CD4-positive, alpha-beta T cell treated with Interleukin-1 beta for 1 hour (primary cell): ENCODE data around the gene TAF1B.
"Not testable (repeated sequence)": the region's sequence is repeated elsewhere in the genome, so short reads cannot be mapped to it uniquely, and the experiment has no call there.

Source experiments
- DNase-seq, 2 donors: peaks; one replicate each; pipeline ENCODE4 v3.0.0-alpha.2; 2020 to 2022

The TAF1B gene

DNA sequence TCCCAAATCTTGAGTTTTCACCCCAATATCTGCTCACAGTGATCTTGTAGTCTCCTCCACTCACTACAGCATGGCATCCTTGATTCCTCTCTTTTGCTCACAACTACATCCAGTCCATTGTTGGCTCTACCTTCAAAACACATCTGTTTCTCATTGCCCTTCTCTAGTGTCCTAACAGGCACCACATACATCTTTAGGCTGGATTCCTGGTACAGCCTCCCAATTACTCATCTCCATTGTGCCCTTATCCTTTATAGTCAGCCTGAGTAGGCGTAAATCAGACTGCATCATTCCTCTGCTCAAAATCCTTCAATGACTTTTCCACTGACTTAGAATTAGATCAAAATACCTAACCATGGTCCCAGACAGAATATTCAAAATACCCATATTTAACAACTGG, 10.7 kb upstream of the TAF1B start:
- DNase-seq, result no peak

DNA sequence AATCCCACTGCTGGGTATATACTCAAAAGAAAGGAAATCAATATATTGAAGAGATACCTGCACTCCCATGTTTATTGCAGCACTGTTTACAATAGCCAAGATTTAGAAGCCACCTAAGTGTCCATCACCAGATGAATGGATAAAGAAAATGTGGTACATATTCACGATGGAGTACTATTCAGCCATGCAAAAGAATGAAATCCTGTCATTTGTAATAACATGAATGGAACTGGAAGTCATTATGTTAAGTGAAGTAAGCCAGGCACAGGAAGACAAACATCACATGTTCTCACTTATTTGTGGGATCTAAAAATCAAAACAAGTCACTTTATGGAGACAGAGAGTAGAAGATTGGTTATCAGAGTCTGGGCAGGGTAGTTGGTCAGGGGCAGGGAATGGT, 8.2 kb upstream of the TAF1B start:
- not testable (repeated sequence) for DNase-seq

DNA sequence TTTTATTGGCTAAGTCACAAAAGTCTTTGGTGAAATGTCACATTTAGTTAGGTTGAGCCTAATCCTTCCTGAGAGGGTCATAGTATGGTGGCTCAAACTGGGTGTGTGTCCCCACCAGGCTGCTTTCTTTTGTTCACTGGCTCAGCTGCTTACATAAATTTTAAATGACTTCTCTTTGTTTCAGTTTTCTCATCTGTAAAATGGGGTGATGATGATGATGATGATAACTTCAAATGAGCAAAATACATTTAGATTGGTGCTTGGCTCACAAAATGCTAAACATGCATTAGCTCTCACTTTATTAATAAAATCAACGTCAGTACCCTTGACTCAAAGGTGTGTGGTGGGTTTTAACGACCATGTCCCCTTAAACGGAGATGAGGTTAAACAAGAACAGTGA, 7.2 kb upstream of the TAF1B start:
- DNase-seq, result no peak

DNA sequence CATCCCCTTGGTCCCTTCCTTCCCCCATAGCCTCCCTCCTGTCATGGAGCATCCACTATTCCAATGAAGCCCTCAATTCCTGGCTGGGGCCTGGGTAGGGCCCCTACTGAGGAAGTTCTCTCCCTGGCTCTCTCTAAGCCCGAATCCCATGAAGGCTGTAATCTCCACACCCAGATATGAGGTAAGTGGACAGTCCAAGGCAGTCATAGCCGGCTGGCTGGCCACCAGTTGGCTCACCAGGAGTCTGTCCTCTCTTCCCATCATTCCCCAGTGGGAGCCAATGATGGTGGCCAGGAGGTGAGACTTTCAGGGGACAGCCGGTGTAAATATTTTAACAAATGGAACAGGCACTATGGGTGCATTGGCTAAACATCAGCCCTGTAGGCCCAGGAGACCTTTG, 6.8 kb upstream of the TAF1B start:
- DNase-seq, result no peak

DNA sequence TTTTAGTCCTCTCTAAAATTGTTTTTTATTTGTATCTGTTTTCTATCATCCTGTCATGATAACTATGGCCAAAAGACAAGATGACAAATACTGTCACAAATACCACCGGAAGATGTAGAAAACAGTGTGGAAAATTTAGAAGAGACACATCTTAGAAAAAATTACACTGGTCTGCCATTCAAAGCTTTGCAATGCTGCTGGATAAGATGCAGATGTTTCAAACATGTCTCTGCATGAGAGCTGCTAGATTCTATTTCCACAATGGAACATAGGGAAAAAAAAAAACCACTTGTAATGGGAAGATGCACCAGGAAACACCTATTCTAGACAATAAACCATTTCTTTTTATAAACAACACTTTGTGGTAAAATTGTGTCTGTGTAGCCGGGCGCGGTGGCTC, 5.8 kb upstream of the TAF1B start:
- no peak for DNase-seq

DNA sequence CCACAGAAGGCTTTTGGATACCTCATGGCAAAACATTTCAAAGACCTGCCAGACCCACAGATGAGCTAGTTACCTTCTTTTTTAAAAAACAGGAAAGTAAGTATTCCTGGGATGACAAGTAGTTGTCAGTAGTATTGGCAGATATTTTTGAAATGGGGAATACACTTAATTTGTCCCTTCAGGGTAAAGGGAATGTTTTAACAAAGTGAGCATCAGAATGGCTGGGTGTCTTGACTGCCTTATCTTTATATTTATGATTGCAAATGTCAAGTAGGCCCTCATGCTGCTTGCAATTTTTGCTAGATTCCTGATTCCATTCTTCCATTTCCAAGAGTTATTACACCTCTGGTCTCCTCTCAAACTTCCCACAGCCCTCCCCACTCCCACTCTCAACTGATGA, 4.9 kb upstream of the TAF1B start:
- no peak for DNase-seq

DNA sequence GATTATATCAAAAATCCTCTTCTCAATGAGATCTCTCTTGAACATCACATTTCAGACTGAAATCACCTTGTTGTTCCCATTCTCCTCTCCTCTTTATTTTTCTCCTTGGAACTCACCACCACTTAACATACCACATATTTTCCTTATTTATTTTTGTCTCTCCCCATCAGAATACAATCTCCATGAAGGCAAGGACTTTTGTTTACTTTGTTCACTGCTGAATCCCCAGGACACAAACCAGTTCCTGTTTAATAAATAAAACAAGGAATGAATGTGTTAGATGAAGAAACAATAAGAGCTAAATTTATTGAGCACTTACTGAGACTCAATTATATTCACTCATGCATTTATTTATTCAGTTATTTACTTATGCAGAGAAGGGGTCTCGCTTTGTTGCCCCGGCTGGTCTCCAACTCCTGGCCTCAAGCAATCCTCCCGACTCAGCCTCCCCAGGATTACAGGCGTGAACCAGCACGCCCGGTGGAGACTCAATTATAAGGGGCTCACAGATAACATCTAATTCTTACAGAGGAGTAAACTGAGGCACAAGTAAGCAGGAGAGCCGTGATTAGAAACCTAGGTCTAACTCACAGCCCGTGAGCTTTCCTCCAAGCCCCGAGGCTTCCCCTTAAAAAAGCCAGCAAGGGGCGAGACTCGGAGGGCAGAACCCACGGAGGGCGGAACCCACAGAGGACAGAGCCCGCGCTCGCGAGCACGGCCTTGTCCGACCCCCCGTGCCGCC, 616 bp upstream of the TAF1B start:
- DNase-seq, result no peak

DNA sequence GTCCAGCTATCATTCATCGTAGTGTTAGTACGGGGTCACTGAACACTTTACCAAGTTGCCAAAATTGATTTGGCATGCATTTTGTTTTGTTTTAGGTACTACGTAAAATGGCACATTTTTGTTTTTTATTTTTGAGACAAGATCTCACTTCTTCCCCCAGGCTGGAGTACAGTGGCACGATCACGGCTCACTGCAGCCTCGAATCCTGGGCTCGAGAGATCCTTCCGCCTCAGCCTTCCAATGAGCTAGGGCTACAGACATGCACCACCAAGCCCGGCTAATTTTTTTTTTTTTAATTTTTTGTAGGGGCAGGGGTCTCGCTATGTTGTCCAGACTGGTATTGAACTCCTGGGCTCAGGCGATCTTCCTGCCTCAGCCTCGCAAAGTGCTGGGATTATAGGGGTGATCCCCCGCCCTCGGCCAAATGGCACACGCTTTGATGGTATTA, 786 bp downstream of the TAF1B start:
- DNase-seq, result peak in 1 of 2 donors; percentile 21

DNA sequence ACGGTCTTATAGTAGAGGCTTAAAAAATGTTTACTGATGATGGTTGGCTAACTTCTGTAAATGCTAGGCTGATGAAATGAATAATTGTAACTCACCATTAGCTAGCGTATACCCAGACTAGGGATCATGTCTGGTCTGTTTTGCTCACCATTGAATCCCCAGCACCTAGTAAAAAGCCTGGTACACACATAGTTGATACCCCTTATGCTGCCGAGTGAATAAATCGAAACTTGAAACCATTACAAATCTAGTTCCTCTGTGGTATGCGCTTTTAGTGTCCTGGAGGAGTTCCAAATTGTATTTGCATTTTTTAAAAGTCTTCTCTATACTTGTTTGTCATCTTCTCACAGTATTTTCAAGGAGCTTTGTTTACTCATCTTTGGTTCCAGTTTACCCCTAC, 1.3 kb downstream of the TAF1B start:
- peak in 1 of 2 donors; percentile 12 for DNase-seq

DNA sequence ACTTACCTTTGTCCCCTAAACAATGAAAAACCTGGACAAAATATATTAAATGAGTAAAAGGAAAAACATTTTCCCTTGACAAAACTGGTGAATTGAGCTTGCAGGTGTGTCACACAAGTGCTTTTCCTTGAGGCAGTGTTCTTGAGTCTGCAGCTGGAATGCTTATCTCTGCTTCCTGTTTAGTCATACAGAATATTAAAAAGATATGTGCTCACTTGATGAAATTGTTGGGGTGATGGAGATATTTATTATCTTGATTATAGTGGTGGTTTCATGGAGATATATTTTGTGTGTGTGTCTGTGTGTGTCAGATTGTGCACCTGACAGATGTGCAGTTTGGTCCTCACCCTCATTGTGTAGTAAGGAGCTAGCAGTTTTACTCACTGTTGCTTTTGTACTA, 3.3 kb downstream of the TAF1B start:
- DNase-seq, result no peak

DNA sequence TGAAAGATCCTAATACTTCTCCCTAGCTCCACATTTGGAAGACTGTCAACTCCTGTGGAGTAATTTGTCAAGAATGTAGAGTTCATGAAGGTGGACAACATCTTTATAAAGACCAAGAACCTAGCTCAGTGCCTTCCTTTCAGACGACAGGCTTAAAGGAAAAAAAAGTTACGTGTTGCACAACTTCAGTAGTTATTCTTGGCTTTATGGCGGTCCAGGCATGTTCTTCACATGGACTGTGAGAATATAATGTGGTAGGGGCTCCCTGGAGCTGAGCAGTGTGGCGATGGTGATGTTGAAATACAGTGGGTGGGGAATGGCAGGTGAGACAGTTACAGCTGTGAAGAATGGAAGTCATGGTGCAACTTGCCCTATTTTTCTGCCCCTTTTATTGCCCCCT, 3.9 kb downstream of the TAF1B start:
- no peak for DNase-seq

DNA sequence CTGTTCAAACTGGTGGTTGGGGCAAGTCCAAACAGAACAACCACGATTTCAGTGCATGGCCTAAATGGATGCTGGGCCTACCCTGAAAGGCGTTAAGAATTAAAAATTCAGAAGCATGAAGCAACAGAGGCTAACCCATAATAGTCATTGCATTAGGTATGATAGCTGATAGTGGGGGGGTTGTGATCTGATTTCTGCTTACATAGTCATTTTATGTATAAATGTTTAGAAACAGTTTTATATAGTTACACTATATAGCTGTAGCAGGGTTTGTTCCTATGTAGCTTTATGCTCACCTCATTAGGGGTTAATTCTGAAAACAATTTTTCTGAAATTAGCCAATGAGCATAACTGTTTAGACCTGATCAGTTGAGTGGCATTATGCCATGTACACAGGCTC, 9.6 kb downstream of the TAF1B start:
- DNase-seq, result no peak

DNA sequence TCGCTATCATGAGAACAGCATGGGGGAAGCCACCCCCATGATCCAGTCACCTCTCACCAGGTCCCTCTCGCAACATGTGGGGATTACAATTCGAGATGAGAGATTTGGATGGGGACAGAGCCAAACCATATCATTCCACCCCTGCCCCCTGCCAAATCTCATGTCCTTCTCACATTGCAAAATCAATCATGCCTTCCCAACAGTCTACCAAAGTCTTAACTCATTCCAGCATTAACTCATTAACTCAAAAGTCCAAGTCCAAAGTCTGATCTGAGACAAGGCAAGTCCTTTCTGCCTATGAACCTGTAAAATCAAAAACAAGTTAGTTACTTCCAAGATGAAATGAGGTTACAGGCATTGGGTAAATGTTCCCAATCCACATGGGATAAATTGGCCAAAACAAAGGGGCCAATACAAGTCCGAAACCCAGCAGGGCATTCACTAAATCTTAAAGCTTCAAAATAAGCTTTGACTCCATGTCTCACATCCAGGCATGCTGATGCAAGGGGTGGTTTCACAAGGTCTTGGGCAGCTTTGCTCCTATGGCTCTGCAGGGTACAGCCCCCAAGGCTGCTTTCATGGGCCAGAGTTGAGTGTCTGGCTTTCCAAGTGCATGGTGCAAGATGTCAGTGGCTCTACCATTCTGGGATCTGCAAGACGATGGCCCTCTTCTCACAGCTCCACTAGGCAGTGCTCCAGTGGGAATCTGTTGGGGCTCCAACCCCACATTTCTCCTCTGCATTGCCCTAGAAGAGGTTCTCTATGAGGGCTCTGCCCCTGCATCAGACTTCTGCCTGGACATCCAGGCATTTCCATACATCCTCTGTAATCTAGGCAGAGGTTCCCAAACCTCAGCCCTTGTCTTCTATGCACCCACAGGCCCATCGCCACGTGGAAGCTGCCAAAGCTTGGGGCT, 14.8 kb downstream of the TAF1B start:
- no peak for DNase-seq

DNA sequence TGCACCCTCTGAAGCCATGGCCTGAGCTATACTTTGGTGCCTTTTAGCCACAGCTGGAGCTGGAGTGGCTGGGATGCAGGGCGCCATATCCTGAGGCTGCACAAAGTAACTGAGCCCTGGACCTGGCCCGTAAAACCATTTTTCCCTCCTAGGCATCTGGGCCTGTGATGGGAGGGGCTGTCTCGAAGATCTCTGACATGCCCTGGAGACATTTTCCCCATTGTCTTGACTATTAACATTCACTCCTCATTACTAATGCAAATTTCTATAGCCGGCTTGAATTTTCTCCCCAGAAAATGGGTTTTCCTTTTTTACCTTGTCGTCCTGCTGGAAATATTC, 15.4 kb downstream of the TAF1B start:
- no peak for DNase-seq

DNA sequence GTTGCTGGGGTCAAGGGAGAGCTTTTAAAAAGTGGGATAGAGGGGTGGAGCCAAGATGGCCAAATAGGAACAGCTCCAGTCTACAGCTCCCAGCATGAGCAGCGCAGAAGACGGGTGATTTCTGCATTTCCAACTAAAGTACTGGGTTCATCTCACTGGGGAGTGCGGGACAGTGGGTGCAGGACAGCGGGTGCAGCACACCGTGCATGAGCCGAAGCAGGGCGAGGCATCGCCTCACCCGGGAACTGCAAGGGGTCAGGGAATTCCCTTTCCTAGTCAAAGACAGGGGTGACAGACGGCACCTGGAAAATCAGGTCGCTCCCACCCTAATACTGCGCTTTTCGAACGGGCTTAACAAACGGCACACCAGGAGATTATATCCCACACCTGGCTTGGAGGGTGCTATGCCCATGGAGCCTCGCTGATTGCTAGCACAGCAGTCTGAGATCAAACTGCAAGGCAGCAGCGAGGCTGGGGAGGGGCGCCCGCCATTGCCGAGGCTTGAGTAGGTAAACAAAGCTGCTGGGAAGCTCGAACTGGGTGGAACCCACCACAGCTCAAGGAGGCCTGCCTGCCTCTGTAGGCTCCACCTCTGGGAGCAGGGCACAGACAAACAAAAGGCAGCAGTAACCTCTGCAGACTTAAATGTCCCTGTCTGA, 17.8 kb downstream of the TAF1B start:
- not testable (repeated sequence) for DNase-seq

DNA sequence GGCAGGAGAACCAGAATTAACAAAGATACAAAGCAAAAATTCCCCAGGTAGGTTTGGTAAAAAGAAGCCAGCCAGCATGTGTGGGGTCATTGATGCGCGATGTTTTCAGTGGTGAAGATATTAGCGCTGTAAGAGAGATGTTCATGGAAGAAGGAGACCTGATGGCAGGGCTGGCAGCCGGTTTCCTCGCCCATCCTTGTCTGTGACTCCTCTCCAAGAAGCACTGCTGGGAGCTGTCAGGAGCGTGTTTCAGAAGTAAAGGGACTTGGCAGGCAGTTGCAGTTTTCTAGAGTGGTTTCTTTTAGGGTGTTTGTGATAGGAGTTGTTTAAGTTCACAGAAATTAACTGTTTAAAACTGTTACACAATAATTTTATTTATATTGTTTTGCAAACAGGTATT, 24.6 kb downstream of the TAF1B start:
- DNase-seq, result no peak

DNA sequence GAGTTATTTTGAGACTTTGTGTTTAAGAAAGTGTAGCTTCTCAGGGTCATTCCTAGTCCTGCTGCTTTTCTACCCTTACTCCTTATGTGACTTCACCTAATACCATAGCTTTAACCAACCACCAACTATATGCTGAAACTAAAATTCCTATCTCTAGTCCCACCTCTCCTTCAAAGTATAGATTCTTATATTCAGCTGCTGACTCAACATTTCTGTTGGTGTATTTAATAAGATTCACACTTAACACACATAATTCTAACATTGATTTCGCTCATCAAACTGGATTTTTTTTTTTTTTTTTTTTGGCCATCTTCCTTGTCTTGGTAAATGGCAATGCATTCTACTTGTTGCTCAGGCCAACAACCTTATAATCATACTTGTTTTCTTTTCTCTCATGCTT, 30.1 kb downstream of the TAF1B start:
- DNase-seq, result no peak

DNA sequence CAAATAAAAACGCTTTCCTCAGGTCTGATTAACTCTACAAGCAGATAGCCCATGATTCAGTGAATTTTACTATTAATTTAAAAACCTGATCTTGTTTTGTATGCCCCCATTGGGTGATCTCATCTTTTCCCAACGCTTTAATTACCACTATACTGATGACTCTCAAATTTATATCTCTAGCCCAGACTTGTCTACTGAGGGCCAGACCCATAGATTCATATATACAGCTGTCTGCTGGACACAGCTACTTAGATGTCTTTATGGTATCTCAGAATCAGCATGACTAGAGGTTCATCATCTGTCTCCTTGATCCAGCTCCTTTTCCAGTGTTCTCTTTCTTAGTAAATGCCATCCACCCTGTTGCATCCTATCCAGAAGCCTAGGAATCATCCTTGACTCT, 33.8 kb downstream of the TAF1B start:
- DNase-seq, result no peak

DNA sequence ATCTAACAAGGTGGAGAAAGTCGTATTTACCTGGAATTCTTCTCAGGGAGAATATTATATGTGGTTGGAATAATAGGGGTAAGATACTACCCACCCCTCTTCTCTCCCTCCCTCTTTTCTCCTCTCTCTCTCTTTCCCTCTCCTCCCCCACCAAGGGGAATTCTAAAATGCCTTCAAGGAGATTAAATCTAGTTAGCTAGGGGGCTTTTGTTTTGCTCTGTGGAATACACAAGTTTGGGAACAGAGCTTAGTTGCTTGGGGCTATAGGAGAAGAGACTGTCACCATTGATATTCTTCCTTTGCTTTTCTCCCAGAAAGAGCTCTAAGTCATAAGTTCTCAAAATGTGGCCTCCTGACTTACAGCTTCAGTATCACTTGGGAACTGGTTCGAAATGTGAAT, 34.5 kb downstream of the TAF1B start:
- no peak for DNase-seq

DNA sequence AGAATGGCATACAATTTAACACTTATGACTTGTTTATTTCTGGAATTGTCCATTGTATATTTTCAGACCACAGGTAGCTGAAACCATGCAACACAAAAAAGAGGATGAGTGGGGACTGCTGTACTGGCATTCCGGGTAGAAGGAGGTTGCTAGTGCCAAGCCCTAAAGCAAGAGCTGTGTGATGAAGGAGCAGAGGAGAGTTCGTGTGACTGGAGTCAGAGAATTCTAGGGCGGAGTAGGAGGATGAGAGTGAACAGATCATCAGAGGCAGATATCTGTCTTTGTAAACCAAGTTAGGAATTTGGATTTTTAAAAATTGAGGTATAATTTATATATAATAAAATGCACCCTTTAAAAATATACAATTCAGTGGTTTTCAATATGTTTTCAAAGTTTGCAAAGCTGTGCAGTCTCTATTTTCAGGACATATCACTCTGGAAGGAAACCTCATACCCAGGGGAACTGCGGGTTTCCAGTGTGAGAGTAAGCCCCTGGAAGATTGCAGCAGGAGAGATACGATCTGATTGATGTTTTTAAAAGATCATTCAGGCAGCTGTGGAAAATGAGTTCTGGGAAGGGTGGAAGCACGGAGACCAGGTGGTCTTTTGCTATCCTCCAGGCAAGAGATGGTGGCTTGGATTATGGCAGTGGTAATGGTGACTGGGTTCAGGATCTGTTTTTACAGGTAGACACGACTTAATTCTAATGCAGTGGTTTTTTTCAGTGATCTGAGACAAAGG, 36.4 kb downstream of the TAF1B start:
- DNase-seq, result no peak

DNA sequence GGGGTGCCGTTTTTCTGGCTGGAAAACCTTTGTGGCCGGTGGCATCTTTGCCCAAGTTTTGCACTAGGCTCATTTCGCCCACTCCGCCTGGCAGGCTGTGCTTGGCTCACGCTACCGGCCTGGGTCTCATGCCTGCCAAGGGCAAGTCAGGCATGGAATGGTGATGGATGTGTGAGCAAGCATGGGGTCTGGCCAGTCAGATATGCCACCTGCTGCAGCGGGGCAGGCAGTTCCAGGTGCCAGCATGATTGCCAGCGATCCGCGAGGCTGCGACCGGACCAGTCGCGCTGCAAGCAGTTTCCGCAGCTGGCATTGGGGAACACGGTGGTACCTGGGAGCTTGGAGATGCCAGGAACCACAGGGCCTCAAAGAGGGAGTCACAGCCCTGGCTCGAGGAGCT, 40.6 kb downstream of the TAF1B start:
- DNase-seq, result no peak

DNA sequence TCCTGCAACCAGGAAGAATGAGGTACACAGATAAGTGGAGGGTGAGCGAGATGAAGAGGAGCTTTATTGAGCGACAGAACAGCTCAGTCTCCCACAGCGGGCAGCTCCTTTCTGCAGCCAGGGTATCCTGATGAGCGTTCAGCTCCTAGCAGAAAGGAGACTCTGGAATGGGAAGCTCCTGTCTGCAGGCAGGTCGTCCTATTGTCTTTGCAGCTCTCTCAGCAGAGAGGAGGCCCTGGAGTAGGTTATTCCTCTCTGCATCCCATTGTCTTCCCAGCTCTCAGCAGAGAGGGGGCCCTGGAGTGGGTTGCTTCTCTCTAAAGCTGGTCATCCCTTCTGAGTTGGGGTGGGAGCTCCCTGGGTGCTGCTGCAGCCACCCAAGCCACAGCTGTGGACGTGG, 41.2 kb downstream of the TAF1B start:
- DNase-seq, result no peak

DNA sequence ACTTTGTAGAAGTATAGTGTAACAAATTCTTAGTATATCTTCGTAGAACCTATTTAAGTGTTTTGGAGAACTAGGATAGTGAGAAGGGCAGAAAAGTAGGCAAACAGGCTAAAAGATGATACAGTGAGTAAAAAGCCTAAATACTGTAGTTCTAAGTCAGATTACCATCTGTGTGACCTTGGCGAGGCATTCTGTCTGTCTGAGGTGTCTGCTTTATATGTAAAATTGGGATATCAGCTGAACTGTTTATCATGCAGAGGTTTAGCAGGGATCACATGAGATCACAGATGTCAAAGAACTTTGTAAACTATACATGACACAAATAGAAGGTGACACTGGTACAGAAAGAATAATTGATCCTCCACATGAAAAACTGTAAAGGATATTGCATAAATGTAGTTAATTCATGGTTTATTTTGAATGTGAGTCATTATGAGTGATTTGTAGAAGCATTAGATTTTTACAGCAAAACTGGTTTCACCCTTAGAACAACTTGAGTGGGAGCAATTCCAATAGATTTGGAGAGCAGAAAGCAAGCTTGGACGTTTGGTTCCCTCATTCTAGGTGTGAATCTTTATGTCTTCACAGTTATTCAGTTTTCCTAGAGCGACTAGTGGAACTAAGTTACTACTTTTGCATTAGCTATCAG, 41.9 kb downstream of the TAF1B start:
- DNase-seq, result no peak
